HUES6 (cell line): Measurements from ENCODE around the gene CPN2.

Experiments used
- H3K27ac ChIP-seq: 2 replicates; pipeline ENCODE4 v1.7.0; 2013; ENCODE audit warnings: low read depth, mild to moderate bottlenecking, low read length, inconsistent platforms
- H3K27me3 ChIP-seq: 2 replicates; pipeline ENCODE4 v1.6.1; 2013; ENCODE audit warnings: low read length; ENCODE audit not compliant: control insufficient read depth, insufficient read depth
- H3K36me3 ChIP-seq: 2 replicates; pipeline ENCODE4 v1.6.1; 2013; ENCODE audit warnings: low read length; ENCODE audit not compliant: control insufficient read depth, insufficient read depth
- H3K4me1 ChIP-seq: 2 replicates; pipeline ENCODE4 v1.6.1; 2013; ENCODE audit warnings: low read length; ENCODE audit not compliant: control insufficient read depth, insufficient read depth
- H3K4me3 ChIP-seq: 2 replicates; pipeline ENCODE4 v1.5.1; 2013; ENCODE audit warnings: low read depth, low read length
- H3K9ac ChIP-seq: one replicate; pipeline ENCODE4 v1.6.1; 2013; ENCODE audit warnings: mild to moderate bottlenecking, low read length
- H3K9me3 ChIP-seq: 2 replicates; pipeline ENCODE4 v1.6.1; 2013; ENCODE audit warnings: low read depth, low read length; ENCODE audit not compliant: control insufficient read depth, insufficient read depth

CPN2 gene

DNA sequence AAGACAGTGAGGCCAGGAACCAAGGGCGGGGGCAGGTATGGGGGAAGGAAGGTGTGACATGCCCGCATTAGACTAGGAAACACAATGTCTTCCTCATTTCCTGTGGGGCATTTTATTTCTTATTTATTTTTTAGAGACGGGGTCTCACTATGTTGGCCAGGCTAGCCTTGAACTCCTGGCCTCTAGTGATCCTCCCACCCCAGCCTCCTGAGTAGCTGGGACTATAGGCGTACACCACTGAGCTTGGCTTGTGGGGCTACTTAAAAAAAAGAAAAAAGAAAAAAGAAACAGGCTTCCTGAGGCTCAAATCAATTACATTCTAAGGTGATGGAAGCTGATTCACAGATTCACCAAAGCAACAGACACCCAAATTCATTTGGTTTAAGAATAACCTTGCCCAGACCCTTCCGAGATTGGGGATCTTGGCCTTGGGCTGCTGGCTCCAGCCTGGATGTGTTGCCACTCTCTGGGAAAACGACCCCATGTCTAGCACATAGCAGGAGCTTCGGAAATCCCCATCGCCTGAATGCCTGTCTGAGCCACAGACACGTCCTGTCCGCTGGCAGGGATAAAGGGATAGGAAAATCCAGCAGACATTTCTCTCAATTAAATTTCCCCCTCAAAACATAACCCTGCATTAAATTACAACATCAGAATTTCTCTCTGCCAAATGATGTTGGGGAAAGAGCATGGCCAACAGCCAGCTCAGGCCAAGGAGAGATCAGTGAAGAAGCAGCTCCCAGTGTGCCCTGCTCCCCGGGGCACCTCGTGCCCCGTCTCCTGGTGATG is 13.0 kb downstream of the CPN2 start:
- H3K9me3 ChIP-seq, result no peaks in the 10 kb centered on the region
- no peak overlapping the region for H3K9ac ChIP-seq
- peaks cover 34% of the 10 kb centered on the region for H3K27me3 ChIP-seq
- H3K27ac ChIP-seq, result no peak overlapping the region
- peaks cover 31% of the 10 kb centered on the region for H3K4me1 ChIP-seq
- no peaks in the 10 kb centered on the region for H3K36me3 ChIP-seq
- no peak overlapping the region for H3K4me3 ChIP-seq

DNA sequence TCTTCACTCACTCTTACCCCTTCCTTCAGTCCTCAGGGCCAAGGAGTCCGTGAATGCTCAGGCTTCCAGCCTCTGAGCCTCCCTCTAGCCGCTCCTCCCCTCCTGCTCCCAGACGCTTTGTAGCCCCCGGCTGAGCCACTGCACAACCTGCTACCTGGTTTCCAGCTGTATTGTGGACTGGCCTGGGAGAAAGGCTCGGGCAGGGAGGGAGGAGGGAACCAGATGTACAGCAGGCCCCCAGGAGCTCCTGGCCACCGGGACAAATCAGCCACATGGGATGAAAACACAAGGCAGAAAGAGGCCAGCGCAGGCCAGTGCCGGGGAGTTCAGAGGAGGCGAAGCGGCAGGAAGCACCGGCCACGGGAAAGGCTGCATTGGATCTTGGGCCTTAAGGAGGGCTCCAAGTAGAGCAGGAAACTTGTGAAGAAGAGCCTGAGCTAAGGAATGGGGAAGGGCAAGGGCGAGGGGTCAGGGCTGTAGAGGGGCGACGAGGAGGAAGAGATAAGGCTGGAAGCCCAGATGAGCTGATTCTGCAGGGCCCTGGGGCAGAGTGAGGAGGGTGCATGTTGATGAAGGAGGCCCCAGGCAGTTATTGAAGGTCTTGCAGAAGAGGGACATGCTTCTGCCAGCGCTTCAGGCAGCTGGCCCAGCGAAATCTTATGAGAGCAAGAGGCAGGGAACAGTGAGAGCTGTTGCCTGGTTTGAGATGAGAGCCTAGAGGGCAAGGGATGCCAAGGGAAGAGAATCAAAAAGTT is 14.3 kb downstream of the CPN2 start:
- peaks cover 33% of the 10 kb centered on the region for H3K4me1 ChIP-seq
- H3K36me3 ChIP-seq, result no peaks in the 10 kb centered on the region
- H3K9me3 ChIP-seq, result no peaks in the 10 kb centered on the region
- no peak overlapping the region for H3K27ac ChIP-seq
- H3K9ac ChIP-seq, result no peak overlapping the region
- H3K27me3 ChIP-seq, result peaks cover 34% of the 10 kb centered on the region
- no peak overlapping the region for H3K4me3 ChIP-seq

DNA sequence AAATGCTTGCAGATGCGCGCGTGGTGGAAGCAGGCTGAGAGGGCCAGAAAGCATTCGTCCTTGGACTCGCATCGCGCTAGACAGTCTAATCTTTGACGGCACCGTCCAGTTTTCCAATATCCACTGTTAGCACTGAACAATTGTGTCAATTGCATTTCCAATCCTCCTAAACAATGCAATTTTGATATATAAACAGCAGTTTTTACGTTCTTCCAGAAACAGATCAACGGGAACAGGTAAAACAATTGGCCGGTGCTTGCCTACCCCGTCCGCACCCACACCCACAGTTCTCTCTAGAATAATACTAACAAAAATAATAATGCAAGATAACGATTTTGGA is 17.2 kb downstream of the CPN2 start:
- Histone ChIP-seq H3K27ac (no peak overlapping the region), H3K36me3 (no peaks in the 10 kb centered on the region), H3K4me3 (no peak overlapping the region), H3K4me1 (peaks cover 14% of the 10 kb centered on the region; the same call in 1 of the 2 replicates), H3K27me3 (peaks cover 28% of the 10 kb centered on the region), H3K9me3 (no peaks in the 10 kb centered on the region), H3K9ac (no peak overlapping the region)

DNA sequence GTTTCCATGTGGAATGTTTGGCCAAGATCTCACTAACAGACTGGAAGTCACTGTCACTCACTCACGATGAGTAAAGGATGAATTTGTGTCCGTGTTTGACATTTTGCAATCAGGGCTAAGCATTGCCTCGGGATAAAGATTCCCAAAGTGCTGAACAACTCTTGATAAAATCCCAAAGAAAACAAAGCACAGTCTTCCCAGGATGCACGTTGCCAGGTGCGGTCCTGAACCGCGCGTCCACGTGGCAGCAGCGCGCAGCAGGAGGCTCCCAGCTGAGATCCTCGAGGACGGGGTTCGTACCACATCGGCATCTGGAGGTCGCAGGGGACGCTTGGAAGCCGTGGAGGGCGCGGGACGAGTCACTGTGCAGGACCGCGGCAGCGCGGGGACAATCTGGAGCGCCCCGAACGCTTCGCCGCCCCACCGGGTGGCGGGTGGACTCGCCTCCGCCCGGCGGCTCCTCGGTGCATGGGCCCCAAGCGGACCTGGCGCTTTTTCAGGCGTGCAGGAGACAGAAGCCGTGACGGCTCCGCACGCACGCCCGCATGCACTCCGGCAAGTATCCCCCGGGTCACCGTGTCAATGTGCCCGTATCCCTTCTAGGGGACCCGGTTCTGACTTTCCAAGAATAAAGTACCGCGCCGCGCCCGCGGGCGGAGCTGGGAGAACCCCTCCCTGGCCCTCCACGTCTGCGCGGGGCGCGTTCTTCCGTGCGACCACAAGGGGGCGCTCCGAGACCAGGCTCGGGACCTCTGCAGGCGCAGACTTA is 17.7 kb downstream of the CPN2 start:
- H3K27me3 ChIP-seq, result peaks cover 28% of the 10 kb centered on the region
- no peaks in the 10 kb centered on the region for H3K9me3 ChIP-seq
- H3K9ac ChIP-seq, result peak overlapping the region; percentile 64
- H3K4me1 ChIP-seq, result peaks cover 14% of the 10 kb centered on the region; the same call in 1 of the 2 replicates
- H3K27ac ChIP-seq, result no peak overlapping the region
- peak overlapping the region; percentile 56 for H3K4me3 ChIP-seq
- no peaks in the 10 kb centered on the region for H3K36me3 ChIP-seq

DNA sequence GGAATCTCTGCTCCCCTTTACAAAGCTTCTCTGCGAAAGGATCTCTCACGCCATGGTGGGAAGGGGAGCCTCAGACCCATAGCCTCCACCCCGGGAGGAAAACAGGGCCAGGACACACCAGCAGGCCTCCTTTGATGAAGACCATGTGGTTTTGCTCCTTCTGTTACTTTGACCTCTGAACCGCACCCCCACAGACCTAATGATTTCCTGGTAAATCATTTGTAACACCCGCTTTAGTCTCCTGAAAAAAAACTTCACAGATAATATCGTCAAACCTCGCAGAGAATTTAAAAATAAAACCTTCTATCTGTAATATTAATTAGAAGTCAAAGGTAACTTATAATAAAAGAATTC is 18.3 kb downstream of the CPN2 start:
- Histone ChIP-seq H3K9ac (no peak overlapping the region), H3K27me3 (peaks cover 28% of the 10 kb centered on the region), H3K27ac (no peak overlapping the region), H3K36me3 (no peaks in the 10 kb centered on the region), H3K9me3 (no peaks in the 10 kb centered on the region), H3K4me3 (no peak overlapping the region), H3K4me1 (peaks cover 14% of the 10 kb centered on the region; the same call in 1 of the 2 replicates)

DNA sequence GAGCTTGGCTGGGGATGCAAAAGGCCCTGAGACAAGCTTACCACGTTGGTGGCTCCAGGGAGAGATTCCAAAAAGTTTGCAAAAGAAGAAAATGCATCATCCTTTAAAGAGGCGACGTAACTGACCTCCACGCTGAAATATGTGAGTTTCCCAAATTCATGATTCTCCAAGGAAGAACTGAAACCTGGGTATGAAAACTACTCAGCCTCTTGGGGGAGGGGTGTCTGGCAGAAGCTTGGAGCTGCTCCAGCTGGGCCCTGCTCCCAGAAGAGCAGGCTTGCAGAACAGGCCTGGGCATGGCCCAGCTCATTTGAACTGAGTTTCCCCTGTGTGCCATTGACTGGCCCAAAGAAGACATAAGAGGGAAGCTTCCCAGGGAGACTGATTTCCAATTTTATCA is 20.5 kb downstream of the CPN2 start:
- H3K9me3 ChIP-seq, result peaks cover 9% of the 10 kb centered on the region; the same call in 1 of the 2 replicates
- H3K27ac ChIP-seq, result no peak overlapping the region
- no peak overlapping the region for H3K4me3 ChIP-seq
- no peak overlapping the region for H3K9ac ChIP-seq
- H3K36me3 ChIP-seq, result no peaks in the 10 kb centered on the region
- peaks cover 28% of the 10 kb centered on the region for H3K27me3 ChIP-seq
- peaks cover 5% of the 10 kb centered on the region; the same call in 1 of the 2 replicates for H3K4me1 ChIP-seq

DNA sequence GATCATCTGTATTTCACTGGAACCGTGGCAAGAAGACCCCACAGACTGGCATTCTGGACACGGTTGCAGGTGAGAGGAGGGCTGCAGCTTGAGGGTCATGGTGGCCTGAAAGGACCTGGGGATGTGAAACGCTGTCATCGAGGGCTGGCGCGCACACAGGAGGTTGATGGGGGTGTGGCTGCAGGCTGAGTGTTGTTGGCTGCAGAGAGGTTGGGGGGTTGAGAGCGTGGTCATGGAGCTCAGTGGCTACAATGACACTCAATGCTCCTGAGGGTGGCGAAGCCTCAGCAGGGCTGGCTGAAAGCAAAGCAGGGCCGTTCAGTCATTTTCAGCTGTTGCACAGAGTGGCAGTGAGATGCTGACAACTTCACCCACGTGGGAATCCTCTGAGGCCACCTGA is 21.0 kb downstream of the CPN2 start:
- no peak overlapping the region for H3K27ac ChIP-seq
- H3K36me3 ChIP-seq, result no peaks in the 10 kb centered on the region
- no peak overlapping the region for H3K4me3 ChIP-seq
- peaks cover 28% of the 10 kb centered on the region for H3K27me3 ChIP-seq
- peaks cover 9% of the 10 kb centered on the region; the same call in 1 of the 2 replicates for H3K9me3 ChIP-seq
- H3K4me1 ChIP-seq, result peaks cover 5% of the 10 kb centered on the region; the same call in 1 of the 2 replicates
- H3K9ac ChIP-seq, result no peak overlapping the region

DNA sequence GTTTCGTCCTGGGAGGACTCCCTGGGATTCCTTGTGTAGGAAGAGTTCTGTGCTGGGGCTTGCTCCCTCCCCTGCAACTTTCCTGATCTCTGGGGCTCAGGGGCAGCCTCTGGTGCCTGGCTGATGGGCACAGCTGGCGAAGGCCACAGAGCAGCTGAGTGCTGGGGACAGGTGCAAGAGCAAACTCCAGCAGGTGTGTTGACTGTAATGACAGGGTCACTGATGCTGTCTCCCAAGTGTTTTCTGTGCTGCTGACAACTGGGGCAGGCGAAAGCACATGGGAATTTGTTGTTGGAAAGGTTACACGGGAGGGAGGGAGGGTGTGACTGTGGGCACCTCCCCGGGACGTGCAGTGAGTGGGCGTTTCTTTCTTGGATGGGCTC is 21.6 kb downstream of the CPN2 start:
- H3K27ac ChIP-seq, result no peak overlapping the region

DNA sequence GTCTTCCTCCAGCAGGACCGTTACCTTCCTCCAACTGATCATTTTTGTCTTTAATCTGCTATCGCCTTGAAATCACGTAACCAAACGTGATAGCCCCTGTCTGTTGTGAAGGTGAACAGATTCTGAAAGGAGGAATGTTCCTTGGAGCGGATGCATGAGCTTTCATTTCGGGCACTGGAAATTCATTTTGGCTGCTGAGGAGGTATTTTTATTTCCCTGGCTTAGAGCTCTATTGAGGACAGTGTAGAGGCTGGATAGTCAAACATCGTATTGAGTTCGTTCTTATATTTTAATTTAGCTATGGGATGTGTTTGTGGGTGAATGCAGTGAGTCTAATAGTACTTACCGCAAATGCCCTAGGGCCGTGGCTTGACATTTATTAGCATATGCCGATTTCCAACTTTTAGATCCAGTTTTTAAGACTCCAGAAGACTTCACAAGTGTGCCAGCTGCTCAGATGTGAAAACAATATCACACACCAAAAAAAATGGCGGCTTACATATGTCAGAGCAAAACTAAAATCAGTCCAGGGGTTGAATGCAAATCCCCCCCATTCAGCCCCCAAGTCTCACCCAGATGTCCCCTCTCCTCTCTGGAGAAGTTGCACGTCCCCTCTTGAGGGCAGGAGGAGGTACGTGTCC is 22.1 kb downstream of the CPN2 start:
- Histone ChIP-seq H3K4me1 (peaks cover 5% of the 10 kb centered on the region; the same call in 1 of the 2 replicates), H3K27me3 (peaks cover 25% of the 10 kb centered on the region), H3K9me3 (peaks cover 11% of the 10 kb centered on the region; the same call in 1 of the 2 replicates), H3K4me3 (no peak overlapping the region), H3K27ac (no peak overlapping the region), H3K9ac (no peak overlapping the region), H3K36me3 (no peaks in the 10 kb centered on the region)

More for the DNA sequence above, 21.6 kb downstream of the CPN2 start:
- peaks cover 28% of the 10 kb centered on the region for H3K27me3 ChIP-seq
- H3K9me3 ChIP-seq, result peaks cover 9% of the 10 kb centered on the region; the same call in 1 of the 2 replicates
- peaks cover 5% of the 10 kb centered on the region; the same call in 1 of the 2 replicates for H3K4me1 ChIP-seq
- H3K4me3 ChIP-seq, result no peak overlapping the region
- H3K9ac ChIP-seq, result no peak overlapping the region
- no peaks in the 10 kb centered on the region for H3K36me3 ChIP-seq

DNA sequence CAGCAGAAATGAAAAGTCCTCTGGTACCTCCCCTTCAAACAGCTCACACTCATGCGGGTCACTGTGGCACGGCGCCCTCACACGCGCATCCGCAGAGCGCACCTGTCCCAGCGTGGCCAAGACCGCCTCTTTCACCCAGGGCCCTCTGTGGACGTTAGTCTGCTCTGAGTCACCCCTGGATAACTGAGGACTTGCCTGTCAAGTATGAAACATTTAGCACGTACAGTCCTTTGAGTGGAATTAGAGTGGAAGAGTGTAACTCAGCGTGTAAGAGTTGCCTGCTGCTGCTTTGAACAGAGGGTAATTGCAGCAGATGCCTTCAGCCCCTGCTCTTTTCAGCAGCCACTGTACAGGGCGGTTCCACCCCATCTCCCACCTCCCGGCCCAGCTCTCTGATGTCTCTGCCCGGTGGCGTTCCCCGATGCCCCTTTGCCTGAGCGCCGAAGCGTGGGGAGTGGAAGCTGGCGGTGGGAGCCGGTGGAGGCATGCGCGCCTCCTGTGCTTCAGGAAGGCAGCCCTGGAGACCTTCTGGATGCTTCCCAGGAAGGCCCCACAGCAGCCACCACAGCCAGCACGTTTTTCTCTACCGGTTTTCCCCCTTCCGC is 23.0 kb downstream of the CPN2 start:
- Histone ChIP-seq H3K4me1 (peaks cover 2% of the 10 kb centered on the region; the same call in 1 of the 2 replicates), H3K27ac (no peak overlapping the region), H3K27me3 (peaks cover 17% of the 10 kb centered on the region)

More for the DNA sequence above, 23.0 kb downstream of the CPN2 start:
- H3K9ac ChIP-seq, result no peak overlapping the region
- H3K36me3 ChIP-seq, result no peaks in the 10 kb centered on the region
- H3K4me3 ChIP-seq, result no peak overlapping the region
- peaks cover 11% of the 10 kb centered on the region; the same call in 1 of the 2 replicates for H3K9me3 ChIP-seq
